Glomerular endothelial cell (primary cell): ENCODE data around the gene SLCO3A1. TPM values are rescaled to one million over a fixed set of nuclear protein-coding genes. Genes with fewer than 3 reads are reported as not detected.

ENCODE experiments used
- DNase-seq: peaks from one replicate; pipeline ENCODE4 v3.0.0-alpha.2; 2011; ENCODE audit warnings: low read depth, low spot score; ENCODE audit errors: extremely low read depth
- total RNA-seq: library from RNA; depleted of rRNA; stranded (reverse); fragments of >200 nt; gene quantifications from 2 replicates; pipeline ENCODE4 v1.2.3, GENCODE V29; 2015

SLCO3A1 gene
- 2.8 and 7.0 TPM in 2 replicates for total RNA-seq

DNA sequence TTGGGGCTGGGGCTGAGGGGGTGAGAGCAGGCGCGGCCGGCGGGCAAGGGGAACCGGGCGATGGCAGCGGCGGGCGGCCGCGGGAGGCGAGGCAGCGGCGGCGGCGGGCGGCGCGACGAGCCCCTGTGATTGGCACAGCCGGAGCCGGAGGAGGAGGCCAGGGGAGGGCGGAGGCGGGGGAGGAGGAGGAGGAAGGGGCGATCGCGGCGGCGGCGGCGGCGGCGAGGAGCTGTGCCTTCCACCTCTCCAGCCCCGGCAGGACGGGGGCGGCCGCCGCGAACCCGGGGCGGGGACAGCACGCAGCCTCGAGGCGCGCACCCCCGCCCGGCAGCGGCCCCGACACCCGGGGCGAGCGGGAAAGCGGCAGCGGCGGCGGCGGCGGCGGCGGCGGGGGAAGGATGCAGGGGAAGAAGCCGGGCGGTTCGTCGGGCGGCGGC lies at the start of gene SLCO3A1:
Gene SLCO3A1, plus strand, starts transcription at position 198 of the 437 bp plus-strand sequence.
- no peak for DNase-seq

DNA sequence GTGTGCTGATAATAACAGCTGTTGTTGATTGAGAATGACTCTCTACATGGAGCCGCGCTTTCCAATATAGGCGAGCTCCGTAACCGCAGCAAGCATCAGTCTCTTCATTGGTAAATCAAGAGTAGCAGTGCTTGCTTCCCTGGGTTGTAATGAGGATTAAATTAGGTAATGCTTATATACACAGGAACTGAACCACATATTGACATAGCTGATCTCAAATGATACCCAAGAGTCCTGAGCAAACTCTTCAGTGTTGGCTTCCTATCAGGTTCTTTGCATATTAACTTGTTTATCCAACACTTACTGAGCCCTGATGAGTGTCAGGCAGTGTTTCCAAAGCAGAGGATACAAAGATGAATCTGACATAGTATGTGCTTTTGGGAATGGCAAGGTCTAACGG lies 46.4 kb upstream of the SLCO3A1 start:
- DNase-seq, result no peak

DNA sequence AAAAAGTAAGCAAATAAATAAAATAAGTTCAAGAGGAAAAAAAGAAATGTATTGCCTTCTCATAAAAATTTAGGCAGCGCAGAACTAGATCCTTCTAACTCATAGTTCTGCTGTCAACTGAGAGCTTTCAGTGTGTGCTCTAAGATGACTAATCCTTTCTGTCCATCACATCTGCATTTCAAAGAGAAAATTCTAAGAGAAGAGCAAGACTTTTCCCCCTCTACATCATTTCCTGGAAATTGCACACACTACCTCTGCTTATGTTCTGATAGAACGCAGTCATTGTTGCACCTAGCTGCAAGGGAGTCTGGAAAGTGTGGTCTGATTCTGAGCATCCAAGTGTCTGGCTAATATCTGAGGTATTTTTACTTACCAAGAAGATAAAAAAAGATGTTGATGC lies 39.6 kb upstream of the SLCO3A1 start:
- DNase-seq, result no peak

DNA sequence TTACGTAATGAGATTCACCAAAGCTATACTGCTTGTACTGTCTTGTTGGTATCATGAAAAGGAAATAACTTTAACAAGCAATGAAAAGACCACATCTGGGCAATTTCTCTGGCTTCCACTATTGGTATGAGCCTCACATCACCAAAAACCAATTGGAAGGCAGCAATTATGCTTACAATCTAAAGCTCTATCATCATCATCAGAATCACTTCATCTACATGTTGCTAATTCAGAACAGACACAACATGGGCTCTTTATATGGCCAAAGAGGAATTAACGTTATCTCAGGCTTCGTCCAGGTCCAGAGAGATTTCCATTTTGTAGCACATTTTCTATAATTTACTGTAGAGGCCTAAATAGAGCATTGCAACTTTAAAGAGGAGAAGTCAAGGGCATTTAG lies 36.6 kb upstream of the SLCO3A1 start:
- no peak for DNase-seq

DNA sequence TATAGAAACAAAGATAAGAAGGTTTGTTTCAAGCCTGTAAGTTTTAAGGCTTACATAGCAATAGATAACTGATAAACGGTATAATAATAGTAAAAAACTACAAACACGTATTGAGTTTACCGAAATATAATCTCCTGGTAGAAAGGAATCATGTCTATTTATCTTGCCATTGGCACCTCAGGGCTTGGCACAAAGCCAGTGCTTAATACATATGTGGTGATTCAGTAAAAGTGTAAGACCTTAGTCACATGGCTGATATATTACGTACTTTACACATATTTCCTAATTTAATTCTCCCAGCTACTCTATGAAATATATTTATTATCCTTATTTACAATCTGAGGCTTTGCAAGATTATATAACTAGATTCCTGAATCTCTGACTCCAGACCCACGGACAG lies 32.0 kb upstream of the SLCO3A1 start:
- DNase-seq, result no peak

DNA sequence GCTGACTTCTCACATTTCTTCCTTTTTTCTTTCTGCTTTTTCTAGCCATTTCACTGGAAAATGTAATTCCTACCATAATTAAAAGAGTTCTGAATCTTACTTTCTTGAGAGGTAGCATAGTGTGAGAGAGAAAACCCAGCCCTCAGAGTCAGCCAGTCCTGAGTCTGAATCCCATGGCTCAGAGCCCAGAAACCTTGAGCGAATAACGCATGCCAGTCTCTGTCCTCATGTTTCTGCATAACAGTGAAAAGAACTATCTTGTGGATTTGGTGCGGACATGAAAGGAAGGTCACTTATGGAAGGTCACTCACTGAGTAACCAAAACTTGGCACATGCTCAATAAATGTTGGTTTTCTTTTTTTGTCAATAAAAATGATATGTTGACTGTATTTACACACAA lies 29.3 kb upstream of the SLCO3A1 start:
- no peak for DNase-seq

DNA sequence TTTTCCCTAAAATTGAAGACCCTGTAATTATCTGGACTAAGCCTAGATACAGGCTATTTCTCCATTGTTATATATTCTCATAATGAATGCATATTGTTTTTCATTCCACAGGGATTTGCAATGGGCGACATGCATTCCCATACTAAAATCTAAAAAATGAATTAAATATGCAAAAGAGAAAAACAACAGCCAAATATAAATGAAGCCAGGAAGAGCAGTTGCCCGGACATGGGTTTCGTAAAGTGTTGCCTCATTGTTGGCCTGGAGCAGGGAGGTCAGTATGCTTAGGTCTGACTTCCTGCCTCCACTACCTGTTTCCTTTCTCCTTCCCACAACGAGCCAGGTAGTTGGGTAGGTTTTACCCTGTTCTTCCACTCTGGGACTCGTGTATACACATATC lies 27.1 kb upstream of the SLCO3A1 start:
- DNase-seq, result no peak

DNA sequence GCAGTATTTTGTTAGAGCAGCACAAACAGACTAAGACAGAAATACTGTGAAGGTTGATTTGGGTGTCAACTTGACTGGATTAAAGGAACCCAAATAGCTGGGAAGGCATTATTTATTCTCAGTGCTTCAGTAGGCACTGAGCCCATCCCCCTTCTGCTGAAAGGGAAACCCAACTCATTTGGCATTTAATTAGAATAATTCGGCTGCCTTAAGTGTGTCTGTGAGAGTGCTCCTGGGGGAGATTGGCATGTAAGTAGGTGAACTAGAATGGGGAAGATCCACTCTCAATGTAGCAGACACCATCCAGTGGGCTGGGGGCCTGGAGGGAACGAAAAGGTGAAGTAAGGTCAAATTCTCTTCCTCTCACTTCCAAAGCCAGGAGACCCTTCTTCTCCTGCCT lies 20.5 kb upstream of the SLCO3A1 start:
- no peak for DNase-seq

DNA sequence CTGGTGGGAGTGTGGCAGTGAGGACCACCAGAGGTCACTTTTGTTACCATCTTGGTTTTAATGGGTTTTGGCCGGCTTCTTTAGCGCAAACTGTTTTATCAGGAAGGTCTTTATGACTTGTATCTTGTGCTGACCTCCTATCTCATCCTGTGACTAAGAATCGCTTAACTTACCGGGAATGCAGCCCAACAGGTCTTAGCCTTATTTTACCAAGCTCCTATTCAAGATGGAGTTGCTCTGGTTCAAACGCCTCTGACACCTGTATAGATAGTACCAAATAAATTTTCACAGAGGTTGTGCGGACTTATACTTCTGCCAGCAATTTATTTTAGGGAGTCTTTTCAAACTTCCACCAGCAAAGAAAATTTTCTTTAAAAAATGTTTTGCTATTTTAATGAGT lies 13.6 kb upstream of the SLCO3A1 start:
- no peak for DNase-seq

DNA sequence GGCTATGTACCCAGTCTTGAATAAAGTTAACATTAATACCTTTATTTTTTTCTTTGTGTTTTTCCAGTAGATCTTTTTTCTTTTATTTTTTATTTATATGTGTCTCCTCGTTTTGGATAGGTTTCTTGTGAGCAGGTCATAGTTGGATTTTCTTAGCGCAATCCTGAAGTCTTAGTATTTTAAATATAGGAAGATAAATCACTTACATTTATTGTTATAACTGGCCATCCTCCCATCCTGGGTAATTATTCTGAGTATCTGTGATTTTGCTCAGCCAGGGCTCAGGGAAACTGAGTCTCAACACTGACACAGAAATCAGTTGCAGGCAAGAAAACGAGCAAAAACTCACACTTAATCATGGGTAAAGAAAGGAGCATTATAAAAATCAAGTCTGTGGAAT lies 11.6 kb upstream of the SLCO3A1 start:
- DNase-seq, result no peak

DNA sequence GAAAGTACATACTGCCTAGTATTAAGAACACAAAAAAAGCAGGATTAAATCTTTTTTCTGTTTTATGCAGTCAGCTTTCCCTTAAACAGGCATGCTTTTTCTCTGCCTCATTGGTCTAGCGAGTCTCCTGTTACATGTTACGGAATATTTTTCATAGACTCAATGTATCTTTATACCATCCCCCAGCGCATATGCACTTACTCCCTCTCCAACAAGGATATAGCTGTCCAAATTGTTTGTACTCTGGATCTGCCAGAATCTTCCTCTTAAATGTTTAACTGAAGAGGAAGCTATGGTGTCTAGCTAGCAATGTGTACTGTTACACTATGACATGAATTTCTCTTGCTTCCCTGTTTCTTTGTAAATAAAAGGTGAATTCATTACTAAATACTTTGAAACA lies 9.2 kb upstream of the SLCO3A1 start:
- DNase-seq, result no peak

DNA sequence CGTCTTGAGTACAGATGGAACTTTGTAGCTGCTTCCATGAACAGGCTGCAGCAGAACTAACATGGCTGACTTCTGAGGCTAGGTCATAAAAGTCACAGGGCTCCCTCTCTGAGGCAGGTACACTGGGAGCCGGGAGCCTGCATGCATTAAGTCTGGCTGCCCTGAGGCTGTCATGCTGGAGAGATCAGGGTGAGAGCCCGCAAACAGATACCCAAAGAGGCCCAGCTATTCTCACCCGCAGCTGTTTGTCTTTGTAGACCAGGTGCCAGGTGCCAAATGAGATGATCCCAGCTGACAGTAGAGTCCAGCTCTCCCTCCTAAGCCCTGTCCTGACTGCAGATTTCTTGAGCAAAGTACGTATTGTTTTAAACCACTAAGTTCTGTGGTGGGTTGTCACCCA lies 8.6 kb upstream of the SLCO3A1 start:
- DNase-seq, result no peak

DNA sequence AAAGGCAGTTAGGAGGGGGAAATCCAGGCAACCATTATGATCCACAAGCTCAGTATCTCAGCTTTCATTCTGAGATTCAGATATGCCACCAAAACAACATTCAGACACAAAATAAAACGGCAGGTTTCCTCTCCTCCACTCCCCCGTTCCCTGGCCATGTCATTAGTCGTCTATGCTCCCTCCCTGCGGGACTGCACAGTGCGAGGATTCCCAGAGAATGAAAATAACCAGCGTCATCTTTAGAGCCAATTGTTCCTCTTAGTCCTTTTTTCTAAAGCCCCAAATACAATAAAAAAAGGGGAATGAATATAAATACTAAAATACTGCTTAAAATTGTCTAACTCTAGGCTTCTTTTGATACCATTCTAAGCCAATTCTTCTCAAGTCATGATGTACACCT lies 7.8 kb upstream of the SLCO3A1 start:
- no peak for DNase-seq

DNA sequence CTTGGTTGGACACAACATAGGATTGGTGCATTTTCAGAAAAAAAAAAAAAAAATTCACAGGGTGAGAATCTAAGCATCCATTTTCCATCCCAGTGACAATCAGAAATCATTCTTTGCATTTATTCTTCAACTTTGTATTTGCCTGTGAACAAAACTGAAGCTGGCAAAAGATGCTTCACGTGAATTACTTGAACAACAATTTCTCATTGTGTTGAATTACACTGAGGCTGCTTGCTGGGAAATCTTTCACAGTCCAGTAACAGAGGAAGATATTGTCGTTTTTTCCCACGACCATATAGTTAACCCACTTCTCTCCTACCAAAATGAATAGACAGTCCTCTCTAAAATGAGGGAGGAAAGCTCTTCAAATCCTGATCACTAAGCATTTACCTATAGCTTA lies 4.3 kb upstream of the SLCO3A1 start:
- DNase-seq, result no peak

DNA sequence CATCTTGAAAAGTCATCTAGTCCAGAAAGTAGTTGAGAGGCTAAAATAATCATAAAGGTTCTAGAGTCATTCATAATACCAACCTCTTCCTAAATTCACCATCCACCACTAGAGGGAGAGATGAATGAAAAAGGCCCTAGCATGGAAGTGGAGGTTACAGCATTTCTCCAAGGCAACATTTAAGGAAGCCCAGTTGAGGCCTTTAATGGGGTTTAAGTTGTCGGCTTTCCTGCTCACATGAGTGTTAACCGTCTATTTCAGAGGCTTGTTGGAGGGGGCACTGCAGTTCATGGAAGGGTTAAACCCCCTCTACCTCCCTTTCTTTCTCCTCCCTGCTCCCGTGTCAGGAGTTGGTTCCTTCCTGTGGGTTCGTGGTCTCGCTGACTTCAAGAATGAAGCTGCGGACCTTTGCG lies 3.8 kb upstream of the SLCO3A1 start:
- DNase-seq, result no peak

DNA sequence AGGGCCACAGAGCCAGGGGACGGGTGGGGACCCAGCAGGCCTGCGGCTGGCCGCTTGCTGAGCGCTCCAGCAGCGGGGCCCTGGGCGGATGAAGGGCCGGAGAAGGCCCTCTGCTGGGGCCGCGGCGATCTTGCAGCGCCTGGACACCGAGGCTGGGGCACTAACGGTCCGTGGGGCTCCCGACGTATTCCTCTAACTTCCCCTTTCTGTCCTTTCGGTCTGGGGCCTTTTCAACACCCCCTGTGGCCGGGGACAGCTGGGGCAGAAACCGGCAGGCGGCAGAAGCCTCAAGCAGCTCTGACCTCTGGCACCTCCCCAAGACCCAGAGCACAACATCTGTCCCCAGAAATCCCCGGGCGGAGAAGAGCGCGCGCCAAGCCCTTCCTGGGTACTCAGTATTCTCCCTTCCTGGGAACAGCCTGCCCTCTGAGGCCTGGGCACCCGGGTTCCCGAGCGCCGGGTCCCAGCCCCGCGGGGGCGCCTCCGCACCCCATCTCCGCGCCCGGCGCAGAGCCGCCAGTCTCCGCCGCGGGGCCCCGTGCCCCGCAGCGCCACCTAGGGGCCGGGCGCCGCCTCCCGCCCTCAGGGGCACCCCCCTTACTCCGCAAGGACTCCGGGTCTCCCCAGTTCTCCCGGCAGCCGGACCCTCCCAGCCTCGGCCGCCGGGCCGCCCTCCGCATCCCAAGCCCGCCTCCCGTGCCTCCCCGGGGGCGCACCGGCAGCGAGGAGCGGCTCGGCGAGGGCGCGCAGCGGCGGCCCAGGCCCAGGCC lies 582 bp upstream of the SLCO3A1 start:
- no peak for DNase-seq

DNA sequence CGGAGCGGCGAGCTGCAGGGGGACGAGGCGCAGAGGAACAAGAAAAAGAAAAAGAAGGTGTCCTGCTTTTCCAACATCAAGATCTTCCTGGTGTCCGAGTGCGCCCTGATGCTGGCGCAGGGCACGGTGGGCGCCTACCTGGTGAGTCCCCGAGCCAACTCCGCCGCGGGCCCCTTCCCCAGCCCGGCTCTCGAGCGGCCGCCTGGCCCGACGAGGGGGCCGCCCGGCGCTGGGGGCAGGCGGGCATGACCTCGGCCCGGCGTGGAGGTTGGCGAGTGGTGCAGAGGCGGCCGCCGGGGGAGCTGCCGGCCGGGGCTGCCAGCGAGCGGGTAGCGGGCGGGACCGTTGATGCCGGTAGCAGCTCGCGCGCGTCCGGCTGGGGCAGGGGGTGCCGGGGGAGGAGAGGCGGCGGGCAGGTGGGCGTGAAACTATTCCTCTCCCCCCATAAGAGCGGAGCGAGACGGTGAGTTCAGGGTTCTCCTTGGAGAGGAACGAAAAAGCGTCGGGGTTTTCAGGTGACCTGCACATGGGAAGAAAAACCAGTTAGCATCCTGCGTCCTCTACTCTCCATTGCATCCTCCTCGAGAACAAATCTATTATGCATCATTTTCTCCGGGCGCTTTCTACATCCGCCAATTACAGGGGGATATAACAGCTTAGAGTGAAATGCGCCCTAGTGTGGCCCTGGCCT lies 585 bp downstream of the SLCO3A1 start:
- DNase-seq, result no peak

DNA sequence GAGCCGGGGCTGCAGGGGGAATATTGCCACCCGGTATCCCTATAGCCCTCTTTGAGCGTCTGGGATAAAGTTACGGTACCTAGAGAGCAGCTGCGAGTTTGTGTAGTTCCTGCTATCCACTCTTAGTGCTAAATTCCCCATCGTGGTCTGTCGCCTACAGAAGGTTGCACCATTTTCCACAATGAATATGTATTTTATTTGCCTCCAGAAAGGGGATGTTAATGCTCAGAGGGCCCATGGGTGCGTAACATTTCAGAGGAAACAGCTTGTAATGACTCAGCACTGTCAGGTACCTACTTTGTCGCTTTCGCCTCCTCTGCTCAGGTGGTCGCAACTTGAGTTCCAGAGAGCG lies 1.1 kb downstream of the SLCO3A1 start:
- no peak for DNase-seq

DNA sequence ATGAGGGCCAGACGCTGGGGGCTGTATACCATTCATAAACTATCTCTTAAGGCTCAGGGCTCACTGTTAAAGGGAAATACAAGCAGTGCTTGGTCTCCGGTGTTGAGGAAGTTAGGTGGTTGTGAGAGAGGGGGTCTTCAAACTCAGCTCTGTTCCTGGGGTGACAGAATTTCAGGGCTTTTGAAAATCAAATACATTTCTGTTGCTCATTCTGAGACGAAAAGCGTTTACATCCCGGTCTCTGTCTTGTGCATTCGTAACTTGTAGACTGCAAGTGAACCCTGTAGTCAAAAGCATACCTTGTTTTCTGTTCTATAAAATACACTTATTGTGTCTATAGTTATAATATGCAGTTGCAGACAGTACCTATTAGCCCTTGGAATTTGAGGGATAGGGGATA lies 1.7 kb downstream of the SLCO3A1 start:
- no peak for DNase-seq

DNA sequence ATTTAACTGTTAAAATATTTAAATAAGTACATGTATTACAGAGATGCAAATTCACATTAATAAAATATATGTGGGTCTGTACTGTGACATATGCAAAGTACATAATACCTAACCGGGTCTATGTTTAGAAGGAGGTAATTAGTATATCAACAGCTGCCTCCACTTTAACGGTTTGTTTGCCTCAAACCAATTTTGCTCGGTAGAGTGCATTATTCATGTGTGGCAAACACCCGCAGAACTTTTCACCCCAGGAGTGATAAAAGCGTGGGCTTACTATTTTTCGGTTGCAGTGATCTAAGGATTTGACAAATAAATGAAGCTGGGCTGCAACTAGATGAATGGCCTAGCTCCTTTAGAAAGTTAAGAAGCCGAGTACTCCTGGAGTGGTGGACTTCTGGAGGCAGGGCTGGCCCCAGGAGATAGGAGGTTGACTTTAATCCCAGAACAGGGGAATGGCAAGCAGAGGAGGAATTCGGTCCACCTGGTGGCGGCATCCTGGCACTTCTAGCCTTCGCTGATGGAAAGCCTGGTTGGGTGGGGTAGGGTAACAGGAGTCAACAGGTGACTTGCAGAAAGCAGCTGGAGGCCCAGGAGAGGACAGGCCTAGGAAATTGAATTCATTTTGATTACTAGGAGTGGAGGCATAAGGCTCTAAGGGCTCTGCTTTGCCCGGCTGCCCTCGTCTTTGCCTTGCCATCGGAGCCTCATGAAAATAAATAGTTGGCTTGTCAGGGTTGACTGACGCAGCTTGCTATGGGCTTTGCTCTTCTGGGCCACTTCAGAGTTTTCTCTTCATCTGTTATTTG lies 2.4 kb downstream of the SLCO3A1 start:
- no peak for DNase-seq

DNA sequence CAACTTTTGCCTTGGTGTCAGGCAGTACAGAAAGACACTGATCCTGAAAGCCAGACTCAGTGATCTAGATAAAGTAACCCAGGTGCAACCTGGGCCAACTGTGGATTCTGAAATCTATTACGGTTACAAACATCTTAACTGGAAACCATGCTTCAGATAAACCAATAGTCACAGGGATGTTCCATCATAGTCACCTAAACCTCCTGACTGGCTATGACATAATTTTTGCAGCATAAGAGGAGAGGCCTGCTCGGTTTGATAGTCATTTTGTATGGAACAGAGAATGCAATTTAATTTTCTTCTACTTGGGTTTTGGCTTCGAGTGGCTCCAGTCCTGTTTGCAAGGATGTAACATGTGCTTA lies 3.7 kb downstream of the SLCO3A1 start:
- no peak for DNase-seq

DNA sequence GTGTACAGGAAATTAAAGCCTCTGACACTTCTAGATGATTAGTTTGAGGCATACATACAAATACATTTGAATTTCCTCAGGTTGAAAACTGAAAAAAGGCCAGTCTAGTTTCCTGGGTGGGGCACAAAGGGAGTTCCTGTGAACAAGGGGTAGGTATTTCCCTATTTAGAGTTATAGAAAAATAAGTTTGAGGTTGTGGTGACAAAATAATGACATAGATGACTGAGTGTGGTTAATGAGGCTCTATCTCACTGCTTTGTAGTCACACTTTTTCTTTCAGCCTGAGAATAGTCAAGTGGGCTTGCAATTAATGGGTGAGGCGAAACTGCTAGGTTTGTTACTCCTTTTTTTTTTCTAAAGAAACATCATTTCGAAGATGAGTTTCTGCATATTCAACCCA lies 4.3 kb downstream of the SLCO3A1 start:
- no peak for DNase-seq
